ENCODE data around the gene CRELD2. TPM values are rescaled to one million over a fixed set of nuclear protein-coding genes. Genes with fewer than 3 reads are reported as not detected.

Gene CRELD2
- total RNA-seq, 1 donor from 2014 or later: 65.1 TPM

GRCh38 chr22:49910229-49911155 is 7.9 kb upstream of the CRELD2 start:
- DNase-seq (ENCODE audit: low spot score): no peak

GRCh38 chr22:49911881-49912625 is 6.4 kb upstream of the CRELD2 start:
- DNase-seq (ENCODE audit: low spot score) (no peak), ATAC-seq (no peak)

More at GRCh38 chr22:49910229-49911155, 7.9 kb upstream of the CRELD2 start:
- no peak for ATAC-seq

- no peak for ATAC-seq
- no peak for DNase-seq (ENCODE audit: low spot score)
Observed at GRCh38 chr22:49913026-49913425, 5.4 kb upstream of the CRELD2 start.

GRCh38 chr22:49913446-49913845 is 5.0 kb upstream of the CRELD2 start:
- ATAC-seq (no peak), DNase-seq (ENCODE audit: low spot score) (no peak)

- DNase-seq (ENCODE audit: low spot score): no peak
- no peak for ATAC-seq
Observed at GRCh38 chr22:49914256-49914655, 4.2 kb upstream of the CRELD2 start.

- no peak for ATAC-seq
- no peak for DNase-seq (ENCODE audit: low spot score)
Observed at GRCh38 chr22:49915610-49916009, 2.8 kb upstream of the CRELD2 start.

GRCh38 chr22:49916831-49917230 is 1.6 kb upstream of the CRELD2 start:
- DNase-seq (ENCODE audit: low spot score): no peak
- ATAC-seq: no peak

GRCh38 chr22:49918911-49919881 is 762 bp downstream of the CRELD2 start:
- ATAC-seq: no peak
- DNase-seq (ENCODE audit: low spot score): peak; percentile 62

GRCh38 chr22:49920859-49921258 is 2.4 kb downstream of the CRELD2 start:
- ATAC-seq (no peak), DNase-seq (ENCODE audit: low spot score) (no peak)

GRCh38 chr22:49921508-49922278 is 3.3 kb downstream of the CRELD2 start:
- DNase-seq (ENCODE audit: low spot score): no peak
- no peak for ATAC-seq

- no peak for ATAC-seq
Observed at GRCh38 chr22:49922484-49922883, 4.0 kb downstream of the CRELD2 start.

GRCh38 chr22:49922926-49923325 is 4.5 kb downstream of the CRELD2 start:
- no peak for DNase-seq (ENCODE audit: low spot score)
- ATAC-seq: no peak

More at GRCh38 chr22:49922484-49922883, 4.0 kb downstream of the CRELD2 start:
- DNase-seq (ENCODE audit: low spot score): no peak

GRCh38 chr22:49923445-49923844 is 5.0 kb downstream of the CRELD2 start:
- DNase-seq (ENCODE audit: low spot score): no peak
- ATAC-seq: no peak

- ATAC-seq (no peak), DNase-seq (ENCODE audit: low spot score) (no peak)
Observed at GRCh38 chr22:49924113-49924833, 5.8 kb downstream of the CRELD2 start.

GRCh38 chr22:49925525-49926128 is 7.2 kb downstream of the CRELD2 start:
- ATAC-seq: no peak
- DNase-seq (ENCODE audit: low spot score): no peak

- DNase-seq (ENCODE audit: low spot score) (no peak), ATAC-seq (no peak)
Observed at GRCh38 chr22:49926916-49927315, 8.5 kb downstream of the CRELD2 start.

- ATAC-seq (no peak), DNase-seq (ENCODE audit: low spot score) (no peak)
Observed at GRCh38 chr22:49927483-49928184, 9.2 kb downstream of the CRELD2 start.

GRCh38 chr22:49928185-49928495 is 9.7 kb downstream of the CRELD2 start:
- no peak for DNase-seq (ENCODE audit: low spot score)
- ATAC-seq: no peak
